ENCODE measurements around the gene ARRB1. TPM values are rescaled to one million over a fixed set of nuclear protein-coding genes. Genes with fewer than 3 reads are reported as not detected.

ARRB1 gene
- total and polyA plus RNA-seq, 3 donors from 2014 or later, result 8.4 to 9.8 (median 8.5) TPM

GRCh38 chr11:75324189-75324588 lies 27.3 kb downstream of the ARRB1 start:
- 89 to 95% methylated on average over 6 to 12 of the region's 12 CpGs for WGBS, 2 donors
- intact Hi-C loops (cut with DNase I; ENCODE audit: low total_unique reads), result no loop called here
- Histone ChIP-seq H3K9me3 (no peaks in the 10 kb centered on the region), H3K4me1 (peaks cover 31% of the 10 kb centered on the region), H3K36me3 (ENCODE audit: low read depth, missing control alignments) (no peaks in the 10 kb centered on the region), H3K27me3 (no peaks in the 10 kb centered on the region), H3K27ac (no peak overlapping the region), H3K4me3 (no peak overlapping the region)
- DNase-seq, result no peak
- no peak for TF ChIP-seq POLR2A (IDR thresholded peaks at IDR 0.05)
- TF ChIP-seq, protein P1, sequence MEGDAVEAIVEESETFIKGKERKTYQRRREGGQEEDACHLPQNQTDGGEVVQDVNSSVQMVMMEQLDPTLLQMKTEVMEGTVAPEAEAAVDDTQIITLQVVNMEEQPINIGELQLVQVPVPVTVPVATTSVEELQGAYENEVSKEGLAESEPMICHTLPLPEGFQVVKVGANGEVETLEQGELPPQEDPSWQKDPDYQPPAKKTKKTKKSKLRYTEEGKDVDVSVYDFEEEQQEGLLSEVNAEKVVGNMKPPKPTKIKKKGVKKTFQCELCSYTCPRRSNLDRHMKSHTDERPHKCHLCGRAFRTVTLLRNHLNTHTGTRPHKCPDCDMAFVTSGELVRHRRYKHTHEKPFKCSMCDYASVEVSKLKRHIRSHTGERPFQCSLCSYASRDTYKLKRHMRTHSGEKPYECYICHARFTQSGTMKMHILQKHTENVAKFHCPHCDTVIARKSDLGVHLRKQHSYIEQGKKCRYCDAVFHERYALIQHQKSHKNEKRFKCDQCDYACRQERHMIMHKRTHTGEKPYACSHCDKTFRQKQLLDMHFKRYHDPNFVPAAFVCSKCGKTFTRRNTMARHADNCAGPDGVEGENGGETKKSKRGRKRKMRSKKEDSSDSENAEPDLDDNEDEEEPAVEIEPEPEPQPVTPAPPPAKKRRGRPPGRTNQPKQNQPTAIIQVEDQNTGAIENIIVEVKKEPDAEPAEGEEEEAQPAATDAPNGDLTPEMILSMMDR (IDR thresholded peaks at IDR 0.05), result no peak

- WGBS, 2 donors, result 85 to 91% methylated on average over 7 of the region's 7 CpGs
- H3K4me1 ChIP-seq, result peaks cover 27% of the 10 kb centered on the region
- intact Hi-C loops (cut with DNase I; ENCODE audit: low total_unique reads), result no loop called here
Measured at GRCh38 chr11:75323609-75324008, 27.9 kb downstream of the ARRB1 start.

GRCh38 chr11:75320643-75321042 lies 30.8 kb downstream of the ARRB1 start:
- H3K27ac ChIP-seq, result peak overlapping the region in 1 of 2 donors; percentile 17
- intact Hi-C loops (cut with DNase I; ENCODE audit: low total_unique reads), result no loop called here

More at GRCh38 chr11:75323609-75324008, 27.9 kb downstream of the ARRB1 start:
- Histone ChIP-seq H3K27ac (no peak overlapping the region), H3K4me3 (no peak overlapping the region), H3K36me3 (ENCODE audit: low read depth, missing control alignments) (no peaks in the 10 kb centered on the region), H3K27me3 (no peaks in the 10 kb centered on the region), H3K9me3 (no peaks in the 10 kb centered on the region)
- TF ChIP-seq POLR2A (IDR thresholded peaks at IDR 0.05), result no peak
- TF ChIP-seq, protein P1 (IDR thresholded peaks at IDR 0.05), result no peak
- DNase-seq, result no peak

GRCh38 chr11:75320046-75320618 lies 31.3 kb downstream of the ARRB1 start:
- peak overlapping the region in 1 of 2 donors; percentile 17 for H3K27ac ChIP-seq
- no peak for DNase-seq
- no peaks in the 10 kb centered on the region for H3K27me3 ChIP-seq
- H3K36me3 ChIP-seq (ENCODE audit: low read depth, missing control alignments), result no peaks in the 10 kb centered on the region
- TF ChIP-seq, protein P1 (IDR thresholded peaks at IDR 0.05), result no peak
- TF ChIP-seq POLR2A (IDR thresholded peaks at IDR 0.05), result no peak
- WGBS, 2 donors, result 51 to 61% methylated on average over 6 of the region's 6 CpGs
- no peak overlapping the region for H3K4me3 ChIP-seq
- H3K9me3 ChIP-seq, result no peaks in the 10 kb centered on the region
- intact Hi-C loops (cut with DNase I; ENCODE audit: low total_unique reads), result no loop called here
- peaks cover 18% of the 10 kb centered on the region for H3K4me1 ChIP-seq

More at GRCh38 chr11:75320643-75321042, 30.8 kb downstream of the ARRB1 start:
- no peaks in the 10 kb centered on the region for H3K9me3 ChIP-seq
- 78 to 84% methylated on average over 4 to 5 of the region's 5 CpGs for WGBS, 2 donors
- H3K36me3 ChIP-seq (ENCODE audit: low read depth, missing control alignments), result no peaks in the 10 kb centered on the region
- no peak overlapping the region for H3K4me3 ChIP-seq
- no peaks in the 10 kb centered on the region for H3K27me3 ChIP-seq
- no peak for DNase-seq
- TF ChIP-seq POLR2A (IDR thresholded peaks at IDR 0.05), result no peak
- TF ChIP-seq, protein P1 (IDR thresholded peaks at IDR 0.05), result no peak
- H3K4me1 ChIP-seq, result peaks cover 19% of the 10 kb centered on the region
